Measurements from ENCODE around the gene CLEC19A.

The CLEC19A gene

DNA sequence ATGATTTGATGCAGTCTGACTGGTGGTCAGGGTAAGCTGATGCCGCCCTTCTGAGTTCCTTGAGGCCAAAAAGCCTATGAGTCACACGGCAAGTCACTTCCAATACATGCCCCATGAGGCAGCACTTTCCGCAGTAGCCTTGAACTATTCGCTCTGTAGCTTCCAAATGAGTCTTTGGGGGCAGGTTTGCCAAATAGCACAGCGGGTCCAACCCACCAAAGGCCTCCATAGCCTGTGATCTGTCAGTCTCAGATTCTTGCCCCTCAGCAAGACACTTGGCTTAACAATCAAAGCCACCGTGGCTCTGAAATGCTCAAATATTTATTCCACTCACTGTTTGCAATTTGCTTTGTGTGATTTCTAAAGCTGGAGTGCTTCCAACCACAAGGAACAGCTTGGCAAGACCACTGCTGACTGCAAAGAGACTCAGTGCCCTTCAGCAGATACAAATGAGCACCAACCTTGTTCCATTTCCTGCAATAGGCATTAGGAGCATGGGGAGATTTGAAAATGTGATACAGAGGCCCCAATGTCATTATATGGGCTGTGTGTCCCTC, 45.4 kb downstream of the CLEC19A start:
- no peak for DNase-seq

DNA sequence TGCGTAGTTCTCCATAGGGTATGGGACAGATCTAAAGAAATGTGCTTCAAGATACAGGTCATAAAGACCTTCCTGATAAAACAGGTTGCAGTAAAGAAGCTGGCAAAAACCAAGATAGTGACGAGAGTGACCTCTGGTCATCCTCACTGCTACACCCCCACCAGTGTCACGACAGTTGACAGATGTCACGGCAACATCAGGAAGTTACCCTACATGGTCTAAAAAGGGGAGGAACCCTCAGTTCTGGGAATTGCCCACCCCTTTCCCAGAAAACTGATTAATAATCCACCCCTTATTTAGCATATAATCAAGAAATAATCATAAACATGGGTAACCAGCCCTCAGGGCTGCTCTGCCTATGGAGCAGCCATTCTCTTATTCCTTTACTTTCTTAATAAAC, 46.3 kb downstream of the CLEC19A start:
- DNase-seq = no peak

DNA sequence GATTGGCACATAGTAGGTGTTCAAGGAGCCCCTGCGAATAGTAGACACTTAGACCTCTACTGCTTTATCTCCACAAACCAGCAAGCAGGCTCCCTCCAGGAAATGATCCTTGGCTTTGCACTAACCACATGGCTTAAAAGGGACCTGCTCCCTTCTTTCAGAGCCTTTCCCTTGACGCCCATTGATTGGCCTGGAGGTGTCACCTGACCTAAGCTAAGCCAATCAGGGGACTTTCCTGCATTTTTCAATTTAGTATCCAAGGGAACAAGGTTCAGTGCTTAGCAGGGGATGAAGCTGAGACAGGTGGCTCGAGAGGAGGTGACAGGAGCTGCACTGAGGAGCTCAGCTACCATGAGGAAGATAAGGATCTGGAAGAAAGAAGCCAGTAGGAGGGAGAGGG, 52.8 kb downstream of the CLEC19A start:
- no peak for DNase-seq

DNA sequence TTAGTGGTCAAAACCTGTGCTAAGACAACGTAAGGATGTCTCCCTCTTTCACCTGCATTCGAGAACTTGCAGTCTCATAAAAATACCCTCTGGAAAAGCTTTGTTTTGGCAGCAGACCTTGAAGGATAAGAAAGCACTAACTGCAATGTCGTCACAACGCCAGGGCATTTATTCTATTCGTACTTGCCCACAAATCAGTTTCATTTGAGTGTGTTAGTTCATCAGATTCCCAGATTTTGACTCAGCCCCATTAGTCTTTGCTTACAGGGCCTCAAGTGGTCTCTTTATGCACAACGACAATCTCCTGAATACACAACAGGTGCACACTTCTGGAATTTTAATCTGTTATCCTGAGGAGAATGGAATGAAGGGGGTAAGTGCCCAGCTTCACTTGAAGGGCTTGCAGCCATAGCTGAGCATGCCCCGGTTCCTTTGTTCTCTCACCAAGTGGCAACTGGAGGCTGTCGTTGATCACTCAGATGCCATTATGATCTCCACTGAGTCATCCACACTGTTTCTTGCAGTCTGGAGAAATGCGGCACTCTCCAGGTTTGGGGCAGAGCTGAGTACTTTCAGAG, 58.8 kb downstream of the CLEC19A start:
- DNase-seq = no peak

DNA sequence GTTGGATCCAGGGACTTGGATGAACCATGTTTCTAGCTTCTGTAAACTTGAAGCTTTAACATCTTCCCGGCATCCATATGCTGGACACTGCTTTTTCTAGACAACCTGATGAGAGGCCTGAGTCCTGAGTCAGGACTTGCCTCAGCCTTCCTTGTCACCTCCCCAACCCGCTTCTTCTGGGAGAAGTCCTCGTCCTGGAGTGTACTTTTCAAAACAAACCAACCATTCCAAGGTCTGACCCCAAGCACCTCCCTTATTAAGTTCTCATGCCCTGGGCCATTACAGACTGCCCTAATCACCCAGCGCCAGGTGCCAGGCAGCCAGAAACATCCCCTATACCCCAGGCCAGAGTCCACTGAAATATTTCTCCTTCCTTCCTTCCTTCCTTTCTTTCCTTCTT, 59.4 kb downstream of the CLEC19A start:
- DNase-seq = no peak

DNA sequence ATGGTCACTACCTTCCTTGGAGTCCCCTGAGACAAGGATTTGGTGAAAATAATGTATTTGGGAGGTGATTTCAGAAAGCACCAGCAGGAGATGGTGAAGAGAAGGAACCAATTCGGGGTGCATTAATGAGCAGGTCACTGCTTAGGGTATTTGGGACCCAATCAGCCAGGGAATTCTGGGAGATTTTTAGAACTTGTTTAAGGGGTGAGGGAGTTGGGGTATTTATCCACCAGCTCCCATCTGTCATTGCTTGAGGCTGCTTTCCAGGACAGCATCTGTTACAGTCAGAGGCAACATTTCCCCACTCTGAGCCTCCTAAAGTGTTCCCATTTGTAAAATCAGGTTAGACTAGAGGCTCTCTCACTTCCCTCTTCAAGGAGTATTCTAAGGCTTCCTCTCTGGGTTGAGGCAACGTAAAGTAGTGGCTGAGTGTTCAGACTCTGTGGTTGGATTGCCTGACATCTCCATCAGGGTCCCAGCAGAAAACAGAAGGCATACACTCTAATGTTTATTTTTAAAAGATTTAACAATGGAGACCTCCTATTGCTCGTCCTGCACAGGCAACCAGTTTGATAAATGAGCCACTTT, 60.9 kb downstream of the CLEC19A start:
- DNase-seq = no peak

DNA sequence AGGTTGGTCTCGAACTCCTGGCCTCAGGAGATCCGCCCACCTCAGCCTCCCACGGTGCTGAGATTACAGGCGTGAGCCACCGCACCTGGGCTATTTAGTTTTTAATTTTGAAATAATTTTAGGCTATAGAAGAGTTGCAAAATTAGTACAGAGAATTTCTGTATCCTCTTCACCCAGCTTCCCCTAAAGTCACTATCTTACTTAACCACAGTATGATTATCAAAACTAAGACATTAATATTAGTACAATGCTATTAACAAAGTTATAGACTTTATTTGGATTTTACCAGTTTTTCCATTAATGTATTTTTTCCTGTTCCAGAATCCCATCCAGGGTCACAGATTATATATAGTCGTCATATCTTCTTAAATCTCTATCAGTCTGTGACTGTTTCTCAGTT, 62.6 kb downstream of the CLEC19A start:
- no peak for DNase-seq

DNA sequence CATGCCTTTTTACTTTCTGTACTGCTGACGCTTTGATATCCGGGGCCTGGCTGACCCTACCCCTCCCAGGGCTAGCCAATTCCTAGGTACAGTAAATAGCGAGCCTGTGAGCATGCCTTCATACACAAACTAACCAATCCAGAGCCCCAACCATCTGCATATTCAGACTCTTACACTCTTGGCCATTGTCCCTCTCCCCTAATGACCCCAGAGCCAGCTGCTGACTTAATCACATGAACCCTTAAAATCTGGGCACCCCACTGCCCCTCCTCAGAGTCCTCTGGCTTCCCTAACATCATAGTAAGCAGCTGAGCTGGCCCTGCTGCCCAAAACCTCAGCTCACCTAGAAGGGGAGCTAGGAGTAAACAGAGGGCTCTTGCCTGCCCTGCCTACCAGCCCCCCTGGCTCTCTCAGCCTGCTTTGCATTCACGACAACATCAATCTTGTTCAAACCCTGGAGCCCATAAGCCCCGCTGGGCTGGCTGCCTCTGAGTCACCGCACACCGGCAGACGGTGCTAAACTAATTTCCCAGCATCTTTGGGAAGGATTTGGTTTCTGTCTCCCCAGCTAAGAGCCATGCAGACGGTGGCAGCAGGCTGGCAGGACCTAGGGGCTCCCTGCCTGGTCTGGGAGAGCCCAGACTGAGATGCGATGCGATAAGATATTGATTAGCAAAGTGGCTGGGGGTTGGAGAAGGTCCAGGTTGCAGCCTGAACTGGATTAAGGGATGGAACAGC, 63.2 kb downstream of the CLEC19A start:
- no peak for DNase-seq

DNA sequence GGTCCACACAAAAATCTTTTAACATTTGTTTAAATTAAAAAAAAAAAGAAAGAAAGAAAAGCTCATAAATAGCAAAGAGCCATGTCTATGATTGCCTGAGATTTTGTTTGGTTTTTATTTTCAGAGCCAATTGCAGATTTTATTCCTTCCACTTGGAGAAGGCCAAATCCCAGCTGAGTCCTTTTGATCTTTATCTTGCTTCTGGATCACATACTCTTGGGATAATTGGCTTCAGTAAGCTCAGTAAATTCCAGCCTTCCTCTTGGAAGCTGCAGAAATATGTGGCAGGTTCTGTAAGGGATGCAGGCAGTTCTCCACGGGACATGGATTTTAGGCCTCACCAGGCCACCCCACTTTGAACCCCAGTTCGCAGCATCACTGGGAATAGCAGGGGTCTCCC, 68.8 kb downstream of the CLEC19A start:
- DNase-seq = no peak

DNA sequence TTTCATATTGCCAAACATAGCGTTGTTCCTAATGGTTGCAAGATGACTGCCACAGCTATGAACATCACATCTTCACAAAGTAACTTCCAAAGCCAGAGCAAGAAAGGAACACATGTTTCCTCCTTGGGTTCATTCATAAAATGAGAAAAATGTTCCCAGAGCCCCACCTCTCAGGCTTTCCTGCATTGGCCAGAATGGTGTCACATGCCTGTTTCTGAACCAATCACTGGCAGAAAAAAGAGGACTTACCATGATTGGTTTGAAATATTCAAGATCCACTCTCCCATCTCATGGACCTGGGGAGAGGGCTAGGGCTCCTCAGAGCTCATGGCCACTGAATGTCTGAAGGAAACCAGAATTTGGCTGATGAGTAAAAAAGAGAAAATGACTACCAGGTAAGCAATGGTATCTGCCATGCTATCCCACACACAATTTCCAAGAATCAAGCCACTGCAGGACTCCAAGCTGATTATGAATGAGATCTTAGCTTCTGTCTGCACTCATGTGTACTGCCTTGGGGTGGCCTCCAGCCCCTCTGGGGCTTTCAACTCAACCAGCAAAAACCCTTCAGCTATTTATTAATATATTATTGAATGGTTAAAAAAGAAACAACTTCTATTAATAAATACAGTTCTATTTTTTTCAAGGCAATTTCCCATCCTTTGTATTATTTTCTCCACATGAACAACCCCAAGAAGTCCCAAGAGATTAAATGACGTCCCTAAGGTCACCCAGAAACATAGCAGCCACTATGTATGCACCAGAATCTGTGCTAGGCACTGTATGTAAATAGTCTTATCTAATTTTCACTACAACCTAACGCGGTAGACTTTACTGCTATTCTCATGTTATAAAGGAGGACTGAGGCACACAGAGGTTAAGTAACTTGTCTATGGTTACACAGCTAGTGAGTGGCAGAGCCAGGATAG, 70.8 kb downstream of the CLEC19A start:
- DNase-seq = no peak

DNA sequence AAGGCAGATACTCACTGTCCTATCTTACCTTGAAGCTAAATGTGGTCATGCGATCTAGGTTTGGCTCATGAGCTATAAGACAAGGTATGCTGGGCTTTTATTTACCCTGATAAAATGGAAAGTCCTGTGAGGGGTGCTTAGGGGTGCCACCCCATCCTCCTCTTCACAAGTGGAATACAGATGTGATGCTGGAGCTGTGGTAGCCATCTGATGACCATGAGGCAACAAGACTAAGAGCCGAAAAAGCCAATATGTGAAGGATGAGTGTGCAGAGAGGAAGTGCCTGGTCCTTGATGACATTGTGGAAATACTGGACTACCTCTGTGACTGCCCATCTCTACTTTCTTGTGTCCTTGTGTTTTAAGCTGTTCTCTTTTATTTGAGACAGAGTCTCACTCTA, 74.0 kb downstream of the CLEC19A start:
- no peak for DNase-seq
